Ishikawa (cell line): Measurements from ENCODE around the gene GALNT6.

ENCODE experiments used
- CEBPB ChIP-seq: IDR thresholded peaks from 2 replicates; pipeline ENCODE4 v1.6.1; 2012
- CREB1 ChIP-seq: IDR thresholded peaks from 2 replicates; pipeline ENCODE4 v1.6.1; 2012; ENCODE audit warnings: low read depth
- EGR1 ChIP-seq: IDR thresholded peaks from 2 replicates; pipeline ENCODE4 v1.6.1; 2012
- EP300 ChIP-seq: IDR thresholded peaks from 2 replicates; pipeline ENCODE4 v1.6.1; 2012; ENCODE audit warnings: borderline replicate concordance
- FOXM1 ChIP-seq: IDR thresholded peaks from 2 replicates; pipeline ENCODE4 v1.6.1; 2012; ENCODE audit warnings: low read depth, borderline replicate concordance
- MAX ChIP-seq: IDR thresholded peaks from 2 replicates; pipeline ENCODE4 v1.6.1; 2012
- NFIC ChIP-seq: IDR thresholded peaks from 2 replicates; pipeline ENCODE4 v1.6.1; 2012
- RAD21 ChIP-seq: IDR thresholded peaks from 2 replicates; pipeline ENCODE4 v1.6.1; 2012; ENCODE audit warnings: low read depth
- TAF1 ChIP-seq: IDR thresholded peaks from 2 replicates; pipeline ENCODE4 v1.6.1; 2012; ENCODE audit warnings: low read depth, mild to moderate bottlenecking
- TCF12 ChIP-seq: IDR thresholded peaks from 2 replicates; pipeline ENCODE4 v1.6.1; 2012; ENCODE audit warnings: low read depth
- TEAD4 ChIP-seq: IDR thresholded peaks from 2 replicates; pipeline ENCODE4 v1.6.1; 2012
- YY1 ChIP-seq: IDR thresholded peaks from 2 replicates; pipeline ENCODE4 v1.6.1; 2012; ENCODE audit warnings: low read depth
- ZBTB7A ChIP-seq: IDR thresholded peaks from 2 replicates; pipeline ENCODE4 v1.6.1; 2012; ENCODE audit warnings: low read depth
- TF ChIP-seq, protein P1 (sequence below): IDR thresholded peaks from 2 replicates; pipeline ENCODE4 v1.6.1; 2012
- TF ChIP-seq, protein P2 (sequence below): IDR thresholded peaks from 2 replicates; pipeline ENCODE4 v1.6.1; 2012; ENCODE audit warnings: low read depth, mild to moderate bottlenecking

GALNT6 gene

DNA sequence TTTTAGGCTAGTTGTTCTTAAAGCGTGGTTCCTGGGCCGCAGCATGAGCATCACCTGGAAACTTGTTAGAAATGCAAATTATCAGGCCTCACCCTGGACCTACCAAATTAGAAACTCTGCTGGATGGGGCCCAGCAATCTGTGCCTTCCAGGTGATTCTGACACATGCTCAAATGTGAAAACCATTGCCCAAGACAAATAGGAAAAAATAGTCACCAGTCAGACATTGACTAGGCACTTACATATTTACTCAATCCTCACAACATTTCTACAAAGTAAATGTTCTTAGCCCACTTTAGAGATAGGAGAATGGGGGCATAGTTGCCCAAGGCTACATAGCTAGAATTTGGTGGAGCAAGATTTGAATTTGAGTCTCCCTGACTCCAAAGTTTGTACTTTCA is 48.0 kb downstream of the GALNT6 start:
- TF ChIP-seq TCF12 (no peak), CEBPB (no peak), EP300 (no peak), YY1 (no peak), ZBTB7A (no peak), TAF1 (no peak), FOXM1 (no peak), EGR1 (no peak), NFIC (no peak), CREB1 (no peak), TEAD4 (no peak), RAD21 (no peak), MAX (no peak)
- TF ChIP-seq, protein P1, sequence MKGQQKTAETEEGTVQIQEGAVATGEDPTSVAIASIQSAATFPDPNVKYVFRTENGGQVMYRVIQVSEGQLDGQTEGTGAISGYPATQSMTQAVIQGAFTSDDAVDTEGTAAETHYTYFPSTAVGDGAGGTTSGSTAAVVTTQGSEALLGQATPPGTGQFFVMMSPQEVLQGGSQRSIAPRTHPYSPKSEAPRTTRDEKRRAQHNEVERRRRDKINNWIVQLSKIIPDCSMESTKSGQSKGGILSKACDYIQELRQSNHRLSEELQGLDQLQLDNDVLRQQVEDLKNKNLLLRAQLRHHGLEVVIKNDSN, result no peak
- TF ChIP-seq, protein P2, sequence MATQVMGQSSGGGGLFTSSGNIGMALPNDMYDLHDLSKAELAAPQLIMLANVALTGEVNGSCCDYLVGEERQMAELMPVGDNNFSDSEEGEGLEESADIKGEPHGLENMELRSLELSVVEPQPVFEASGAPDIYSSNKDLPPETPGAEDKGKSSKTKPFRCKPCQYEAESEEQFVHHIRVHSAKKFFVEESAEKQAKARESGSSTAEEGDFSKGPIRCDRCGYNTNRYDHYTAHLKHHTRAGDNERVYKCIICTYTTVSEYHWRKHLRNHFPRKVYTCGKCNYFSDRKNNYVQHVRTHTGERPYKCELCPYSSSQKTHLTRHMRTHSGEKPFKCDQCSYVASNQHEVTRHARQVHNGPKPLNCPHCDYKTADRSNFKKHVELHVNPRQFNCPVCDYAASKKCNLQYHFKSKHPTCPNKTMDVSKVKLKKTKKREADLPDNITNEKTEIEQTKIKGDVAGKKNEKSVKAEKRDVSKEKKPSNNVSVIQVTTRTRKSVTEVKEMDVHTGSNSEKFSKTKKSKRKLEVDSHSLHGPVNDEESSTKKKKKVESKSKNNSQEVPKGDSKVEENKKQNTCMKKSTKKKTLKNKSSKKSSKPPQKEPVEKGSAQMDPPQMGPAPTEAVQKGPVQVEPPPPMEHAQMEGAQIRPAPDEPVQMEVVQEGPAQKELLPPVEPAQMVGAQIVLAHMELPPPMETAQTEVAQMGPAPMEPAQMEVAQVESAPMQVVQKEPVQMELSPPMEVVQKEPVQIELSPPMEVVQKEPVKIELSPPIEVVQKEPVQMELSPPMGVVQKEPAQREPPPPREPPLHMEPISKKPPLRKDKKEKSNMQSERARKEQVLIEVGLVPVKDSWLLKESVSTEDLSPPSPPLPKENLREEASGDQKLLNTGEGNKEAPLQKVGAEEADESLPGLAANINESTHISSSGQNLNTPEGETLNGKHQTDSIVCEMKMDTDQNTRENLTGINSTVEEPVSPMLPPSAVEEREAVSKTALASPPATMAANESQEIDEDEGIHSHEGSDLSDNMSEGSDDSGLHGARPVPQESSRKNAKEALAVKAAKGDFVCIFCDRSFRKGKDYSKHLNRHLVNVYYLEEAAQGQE, result no peak

DNA sequence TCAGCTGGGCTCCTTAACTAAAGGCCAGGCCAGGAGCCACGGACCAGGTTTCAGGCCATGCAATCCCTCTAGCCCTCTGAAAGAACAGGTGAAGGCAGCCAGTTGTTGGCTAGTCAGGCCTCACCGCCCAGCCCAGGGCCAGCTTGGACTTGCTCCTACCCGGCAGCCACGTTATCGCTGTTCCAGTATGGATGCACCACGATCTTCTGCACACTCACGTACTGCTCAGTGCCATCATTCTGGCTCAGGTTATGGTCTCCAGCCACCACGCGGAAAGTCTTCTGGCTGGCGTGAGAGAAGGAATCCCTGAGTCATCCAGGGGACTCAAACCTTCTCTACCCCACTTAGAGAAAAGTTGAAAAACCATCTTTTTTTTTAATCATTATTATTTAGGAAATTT is 48.8 kb downstream of the GALNT6 start:
- TF ChIP-seq YY1, result no peak
- TF ChIP-seq ZBTB7A, result no peak
- TF ChIP-seq, protein P1, result no peak
- TF ChIP-seq TCF12, result no peak
- no peak for TF ChIP-seq EGR1
- TF ChIP-seq CREB1, result no peak
- TF ChIP-seq TAF1, result no peak
- TF ChIP-seq, protein P2, result no peak
- no peak for TF ChIP-seq EP300
- TF ChIP-seq TEAD4, result no peak
- TF ChIP-seq NFIC, result no peak
- no peak for TF ChIP-seq CEBPB

DNA sequence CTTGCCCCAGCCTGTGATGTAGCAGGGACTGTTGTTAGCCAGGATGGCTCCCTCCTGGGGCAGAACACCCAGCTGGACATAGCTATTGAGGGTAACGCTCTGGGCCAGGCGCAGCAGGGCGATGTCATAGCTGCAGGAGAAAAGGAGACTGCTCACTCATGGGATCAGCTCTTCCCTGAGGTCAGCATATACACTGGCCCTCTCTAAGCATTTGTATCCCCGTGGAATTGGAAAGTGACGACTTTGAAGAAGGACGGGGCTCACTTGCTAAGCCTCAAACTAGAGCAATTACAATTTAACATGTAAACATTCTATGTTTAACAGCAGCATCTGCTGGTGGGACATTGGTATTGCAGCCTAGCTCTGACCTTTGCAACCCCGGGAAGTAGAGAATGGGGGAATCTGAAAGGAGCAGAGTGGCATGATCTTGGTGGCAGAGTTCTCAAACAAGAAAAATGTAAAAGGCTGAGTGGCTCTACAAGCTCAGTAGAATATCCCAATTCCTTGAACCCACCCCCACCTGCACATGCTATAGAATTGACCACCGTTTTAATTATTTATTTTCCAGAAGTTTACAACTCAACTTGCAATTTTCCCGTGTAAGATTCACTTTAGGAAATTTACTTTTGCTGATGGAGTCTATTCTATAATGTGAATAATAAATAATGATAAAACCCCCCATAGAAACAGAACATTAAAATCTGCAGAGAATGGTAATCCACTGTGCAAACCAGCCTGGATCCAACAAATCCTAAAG is 49.8 kb downstream of the GALNT6 start:
- TF ChIP-seq MAX (no peak), TEAD4 (peak; percentile 5; the same call in 1 of the 2 replicates), RAD21 (peak; percentile 100), TAF1 (no peak)

DNA sequence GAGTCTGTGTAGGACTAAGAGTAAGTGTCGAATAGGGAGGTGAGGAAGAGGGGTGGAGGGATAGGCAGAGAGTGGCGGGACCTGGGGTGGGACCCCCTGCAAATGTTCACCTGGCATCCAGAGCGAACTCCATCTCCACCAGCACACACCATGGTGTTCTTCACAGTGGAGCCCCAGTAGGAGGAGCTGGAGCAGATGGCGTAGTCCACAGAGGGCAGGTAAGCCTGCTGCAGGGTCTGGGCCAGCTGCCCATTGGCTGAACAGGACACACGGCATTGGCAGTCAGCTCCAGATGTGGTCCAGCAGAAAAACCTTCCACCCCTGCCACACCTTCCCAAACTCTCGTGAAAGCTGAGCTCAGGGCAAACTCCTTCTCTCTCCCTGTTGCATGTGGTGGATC is 51.5 kb downstream of the GALNT6 start:
- no peak for TF ChIP-seq TEAD4

- TF ChIP-seq TAF1, result no peak
- TF ChIP-seq, protein P2, result no peak
These were observed 55.3 kb downstream of the GALNT6 start for GRCh38 chr12:51335931-51336330.
